ENCODE data around the gene SLC35E3. TPM values are rescaled to one million over a fixed set of nuclear protein-coding genes. Genes with fewer than 3 reads are reported as not detected.

SLC35E3 gene
- total RNA-seq, 1 donor from 2014 or later, result 16.5 TPM

GRCh38 chr12:68789144-68789878, 43.3 kb downstream of the SLC35E3 start:
- no peak overlapping the region for H3K27ac ChIP-seq
- peaks cover 38% of the 10 kb centered on the region for H3K4me1 ChIP-seq
- H3K4me3 ChIP-seq, result no peak overlapping the region
- H3K27me3 ChIP-seq (ENCODE audit: low read depth), result no peaks in the 10 kb centered on the region
- H3K9me3 ChIP-seq, result no peaks in the 10 kb centered on the region
- no peaks in the 10 kb centered on the region for H3K36me3 ChIP-seq
- ATAC-seq (no peak), DNase-seq (no peak)
- TF ChIP-seq CTCF (IDR thresholded peaks at IDR 0.05), result no peak
- intact Hi-C loops (cut with DNase I), result no loop called here

DNA sequence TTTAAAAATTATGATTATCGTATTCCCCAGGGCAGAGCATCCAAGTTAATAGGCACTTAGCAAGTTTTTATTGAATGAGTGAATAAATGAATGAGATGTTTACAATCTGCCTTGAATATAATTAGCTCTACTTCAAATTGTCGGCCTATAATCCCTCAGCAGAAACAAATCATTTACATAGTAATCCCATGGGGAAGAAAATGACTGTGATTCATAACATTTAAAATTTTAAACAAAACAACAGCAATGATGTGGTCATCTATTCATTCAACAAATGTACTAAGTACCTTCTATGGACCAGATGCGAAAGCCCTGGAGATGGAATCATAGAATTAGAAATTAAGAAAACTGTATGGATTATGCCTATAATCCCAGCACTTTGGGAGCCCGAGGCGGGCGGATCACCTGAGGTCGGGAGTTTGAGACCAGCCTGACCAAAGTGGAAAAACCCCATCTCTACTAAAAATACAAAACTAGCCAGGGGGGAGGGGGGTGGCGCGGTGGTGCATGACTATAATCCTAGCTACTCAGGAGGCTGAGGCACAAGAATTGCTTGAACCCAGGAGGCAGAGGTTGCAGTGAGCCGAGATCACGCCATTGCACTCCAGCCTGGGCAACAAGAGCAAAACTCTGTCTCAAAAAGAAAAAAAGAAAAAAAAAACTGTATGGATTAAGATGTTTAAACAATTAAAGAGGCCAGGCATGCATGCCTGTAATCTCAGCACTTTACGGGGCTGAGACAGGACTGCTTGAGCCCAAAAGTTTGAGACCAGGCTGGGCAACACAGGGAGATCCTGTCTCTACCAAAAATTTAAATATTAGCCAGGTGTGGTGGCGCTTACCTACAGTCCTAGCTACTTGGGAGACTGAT, 44.3 kb downstream of the SLC35E3 start:
- Histone ChIP-seq H3K9me3 (no peaks in the 10 kb centered on the region), H3K27ac (no peak overlapping the region), H3K36me3 (no peaks in the 10 kb centered on the region), H3K4me3 (no peak overlapping the region), H3K4me1 (peaks cover 32% of the 10 kb centered on the region), H3K27me3 (ENCODE audit: low read depth) (no peaks in the 10 kb centered on the region)
- no peak for ATAC-seq
- intact Hi-C loops (cut with DNase I), result no loop called here
- TF ChIP-seq CTCF (IDR thresholded peaks at IDR 0.05), result no peak
- no peak for DNase-seq

GRCh38 chr12:68790952-68791234, 44.9 kb downstream of the SLC35E3 start:
- TF ChIP-seq CTCF (IDR thresholded peaks at IDR 0.05), result no peak
- Histone ChIP-seq H3K27ac (no peak overlapping the region), H3K4me1 (peaks cover 29% of the 10 kb centered on the region), H3K36me3 (no peaks in the 10 kb centered on the region), H3K27me3 (ENCODE audit: low read depth) (no peaks in the 10 kb centered on the region), H3K9me3 (no peaks in the 10 kb centered on the region), H3K4me3 (no peak overlapping the region)
- ATAC-seq (no peak), DNase-seq (no peak)
- intact Hi-C loops (cut with DNase I), result no loop called here

DNA sequence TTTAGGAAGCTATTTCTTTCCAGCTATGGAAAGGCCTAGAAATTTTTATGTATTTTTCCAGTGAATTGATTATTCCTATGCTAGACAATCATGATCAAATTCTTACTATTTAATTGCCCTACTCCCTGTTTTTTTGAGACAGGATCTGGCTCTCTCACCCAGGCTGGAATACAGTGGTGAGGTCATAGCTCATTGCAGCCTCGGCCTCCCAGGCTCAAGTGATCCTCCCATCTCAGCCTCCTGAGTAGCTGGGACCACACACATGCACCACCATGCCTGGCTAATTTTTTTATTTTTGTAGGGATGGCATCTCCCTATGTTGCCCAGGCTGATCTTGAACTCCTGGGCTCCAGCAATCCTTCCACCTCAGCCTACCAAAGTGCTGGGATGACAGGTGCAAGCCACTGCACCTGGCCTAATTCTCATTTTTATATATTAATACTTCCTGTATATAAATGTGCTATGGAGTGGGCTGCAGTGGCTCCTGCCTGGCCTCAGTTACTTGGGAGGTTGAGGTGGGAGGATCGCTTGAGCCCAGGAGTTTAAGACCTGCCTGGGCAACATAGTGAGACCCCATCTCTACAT, 46.0 kb downstream of the SLC35E3 start:
- no peak for DNase-seq
- Histone ChIP-seq H3K36me3 (no peaks in the 10 kb centered on the region), H3K27me3 (ENCODE audit: low read depth) (no peaks in the 10 kb centered on the region), H3K27ac (no peak overlapping the region), H3K4me3 (no peak overlapping the region), H3K9me3 (no peaks in the 10 kb centered on the region), H3K4me1 (peaks cover 18% of the 10 kb centered on the region)
- intact Hi-C loops (cut with DNase I), result no loop called here
- ATAC-seq, result no peak
- no peak for TF ChIP-seq CTCF (IDR thresholded peaks at IDR 0.05)

DNA sequence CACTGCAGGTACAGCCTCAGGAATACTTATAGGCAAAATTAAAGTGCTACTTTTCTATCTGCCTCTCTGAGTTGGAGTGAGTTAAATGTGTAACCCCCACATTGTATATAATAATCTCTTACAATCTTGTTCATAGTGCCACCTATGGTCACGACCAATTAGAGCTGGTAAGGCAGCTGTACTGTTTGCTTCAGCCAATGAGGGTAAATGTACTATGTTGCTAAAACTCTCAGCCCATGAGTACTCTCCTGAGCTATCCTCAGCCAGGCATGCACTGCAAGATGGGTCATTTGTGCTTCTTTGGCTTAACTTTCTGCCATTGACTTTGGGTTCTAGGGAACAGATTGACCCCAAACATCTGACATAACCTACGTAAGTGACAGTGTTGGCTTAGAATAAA, 47.0 kb downstream of the SLC35E3 start:
- Histone ChIP-seq H3K27ac (no peak overlapping the region), H3K4me3 (no peak overlapping the region), H3K4me1 (peaks cover 8% of the 10 kb centered on the region), H3K9me3 (no peaks in the 10 kb centered on the region), H3K36me3 (no peaks in the 10 kb centered on the region), H3K27me3 (ENCODE audit: low read depth) (no peaks in the 10 kb centered on the region)
- DNase-seq (no peak), ATAC-seq (peak; percentile 82 to 84)
- intact Hi-C loops (cut with DNase I), result no loop called here
- no peak for TF ChIP-seq CTCF (IDR thresholded peaks at IDR 0.05)
